Liver (tissue), 3 donors: ENCODE measurements around the gene NT5C2.
"Not testable (repeated sequence)": the region's sequence is repeated elsewhere in the genome, so short reads cannot be mapped to it uniquely, and the experiment has no call there.

Source experiments
- CTCF ChIP-seq: fragments of 150-350 bp; IDR thresholded peaks from 2 replicates; pipeline ENCODE4 v1.5.1; 2017; ENCODE audit warnings: improper control_type of control experiment, low read depth, low read length; ENCODE audit not compliant: missing input control
- JUND ChIP-seq, 2 donors: IDR thresholded peaks; 2 replicates each; pipeline ENCODE4 v1.6.1; 2016; ENCODE audit warnings: antibody characterized with exemption in 2 of 2
- donor health status: healthy.
- donor health status: healthy.

DNA sequence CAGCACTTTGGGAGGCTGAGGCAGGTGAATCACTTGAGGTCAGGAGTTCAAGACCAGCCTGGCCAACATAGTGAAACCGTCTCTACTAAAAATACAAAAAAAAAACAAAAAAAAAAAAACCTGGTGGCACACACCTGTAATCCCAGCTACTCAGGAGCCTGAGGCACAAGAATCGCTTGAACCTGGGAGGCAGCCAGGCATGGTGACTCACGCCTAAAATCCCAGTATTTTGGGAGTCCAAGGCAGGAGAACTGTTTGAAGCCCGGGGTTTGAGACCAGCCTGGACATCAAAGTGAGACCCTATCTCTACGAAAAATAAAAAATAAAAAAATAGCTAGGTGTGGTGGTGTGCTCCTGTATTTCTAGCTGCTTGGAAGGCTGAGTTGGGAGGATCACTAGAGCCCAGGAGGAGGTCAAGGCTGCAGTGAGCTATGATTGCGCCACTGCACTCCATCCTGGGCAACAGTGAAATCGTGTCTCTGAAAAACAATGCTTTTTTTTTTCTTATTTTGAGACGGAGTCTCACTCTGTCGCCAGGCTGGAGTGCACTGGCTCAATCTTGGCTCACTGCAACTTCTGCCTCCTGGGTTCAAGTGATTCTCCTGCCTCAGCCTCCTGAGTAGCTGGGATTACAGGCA is 29.2 kb downstream of the NT5C2 start:
- not testable (repeated sequence) for TF ChIP-seq CTCF; JUND (IDR thresholded peaks at IDR 0.05)
